ENCODE data around the gene NME1.
"Not testable (repeated sequence)": the region's sequence is repeated elsewhere in the genome, so short reads cannot be mapped to it uniquely, and the experiment has no call there.

Gene NME1

DNA sequence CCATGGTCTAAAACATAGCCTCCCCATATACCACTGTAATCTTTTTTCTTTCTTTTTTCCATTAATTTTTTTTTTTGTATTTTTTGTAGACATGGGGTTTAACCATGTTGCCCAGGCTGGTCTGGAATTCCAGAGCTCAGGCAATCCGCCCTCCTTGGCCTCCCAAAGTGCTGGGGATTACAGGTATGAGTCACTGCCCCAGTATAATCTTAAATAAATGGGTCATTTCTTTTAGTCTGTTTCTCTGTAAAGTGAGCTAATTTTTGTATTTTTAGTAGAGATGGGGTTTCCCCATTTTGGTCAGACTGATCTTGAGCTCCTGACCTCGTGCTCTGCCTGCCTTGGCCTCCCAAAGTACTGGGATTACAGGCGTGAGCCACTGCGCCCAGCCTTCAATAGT lies 5.7 kb upstream of the NME1 start:
- no peak for DNase-seq

DNA sequence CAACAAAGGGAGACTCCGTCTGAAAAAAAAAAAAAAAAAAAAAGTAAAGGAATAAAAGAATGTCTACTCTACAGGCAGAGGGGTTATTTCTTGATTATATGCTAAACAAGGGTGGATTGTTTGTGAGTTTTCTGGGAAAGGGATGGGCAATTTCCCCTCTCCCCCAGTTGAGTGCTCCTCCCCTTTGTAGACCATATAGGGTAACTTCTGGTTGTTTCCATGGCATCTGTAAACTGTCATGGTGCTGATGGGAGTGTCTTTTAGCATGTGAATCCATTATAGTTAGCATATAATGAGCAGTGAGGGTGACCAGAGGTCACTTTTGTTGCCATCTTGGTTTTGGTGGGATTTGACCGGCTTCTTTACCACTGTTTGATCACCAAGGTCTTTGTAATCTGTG lies 4.2 kb upstream of the NME1 start:
- no peak for DNase-seq

DNA sequence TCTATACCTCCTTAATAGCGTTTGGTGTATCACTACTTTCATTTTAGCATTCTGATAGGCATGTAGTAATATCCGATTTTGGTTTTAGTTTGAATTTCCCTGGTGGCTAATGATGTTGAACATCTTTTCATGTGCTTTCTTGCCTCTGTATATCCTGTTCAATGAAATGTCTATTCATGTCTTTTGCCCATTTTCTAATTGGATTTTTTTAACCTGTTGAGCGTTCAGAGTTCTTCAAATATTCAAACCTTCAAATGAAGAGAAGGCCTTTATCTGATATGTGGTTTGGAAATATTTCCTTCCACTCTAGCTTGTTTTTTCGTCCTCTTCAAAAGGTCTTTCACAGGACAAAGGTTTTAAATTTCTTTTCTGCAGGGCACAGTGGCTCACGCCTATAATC lies 2.4 kb upstream of the NME1 start:
- DNase-seq: no peak

DNA sequence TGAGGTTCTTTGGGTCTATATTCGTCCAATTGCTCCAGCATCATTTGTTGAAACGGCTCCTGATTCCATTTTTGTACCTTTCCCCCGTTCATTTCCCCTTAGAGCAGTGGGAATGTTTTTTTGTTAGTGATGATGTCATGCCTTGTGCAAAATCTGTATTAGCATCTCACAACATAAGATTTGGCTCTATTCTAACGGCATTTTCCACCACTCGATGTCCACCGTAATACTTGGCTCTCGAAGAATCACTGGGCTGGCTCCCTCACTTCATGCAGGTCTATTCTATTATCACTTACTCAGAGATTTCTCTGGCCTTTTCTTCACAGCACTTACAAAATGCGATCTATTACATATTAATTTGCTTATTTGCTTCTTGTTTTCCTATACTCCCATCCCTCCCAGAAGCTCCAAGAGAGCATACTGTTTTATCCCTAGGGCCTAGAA lies 571 bp upstream of the NME1 start:
- peak; percentile 81 for DNase-seq

DNA sequence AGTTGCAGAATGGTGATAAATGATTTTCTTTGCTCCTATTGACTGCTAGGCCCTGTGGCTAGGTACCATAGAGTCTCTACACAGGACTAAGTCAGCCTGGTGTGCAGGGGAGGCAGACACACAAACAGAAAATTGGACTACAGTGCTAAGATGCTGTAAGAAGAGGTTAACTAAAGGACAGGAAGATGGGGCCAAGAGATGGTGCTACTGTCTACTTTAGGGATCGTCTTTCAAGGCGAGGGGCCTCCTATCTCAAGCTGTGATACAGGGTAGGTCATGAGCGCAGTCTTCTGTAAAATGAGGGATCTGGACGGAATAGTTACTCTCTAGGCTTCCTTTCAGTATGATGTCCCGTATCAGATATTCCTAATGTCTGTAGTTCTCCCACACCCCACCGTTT lies 817 bp downstream of the NME1 start:
- DNase-seq: no peak

DNA sequence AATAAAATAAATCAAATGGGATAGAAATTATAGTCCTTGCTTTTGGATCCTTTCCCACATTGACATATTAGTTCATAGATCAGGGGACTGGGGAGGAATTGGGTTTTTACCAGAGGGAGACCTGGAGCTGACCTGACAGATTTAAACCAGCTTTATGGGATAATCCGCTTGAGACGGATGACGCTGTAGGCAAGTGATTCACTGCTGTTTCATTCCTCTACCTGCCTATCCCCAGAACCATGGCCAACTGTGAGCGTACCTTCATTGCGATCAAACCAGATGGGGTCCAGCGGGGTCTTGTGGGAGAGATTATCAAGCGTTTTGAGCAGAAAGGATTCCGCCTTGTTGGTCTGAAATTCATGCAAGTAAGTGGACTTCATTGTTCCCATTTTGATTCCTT lies 2.1 kb downstream of the NME1 start:
- DNase-seq: no peak

DNA sequence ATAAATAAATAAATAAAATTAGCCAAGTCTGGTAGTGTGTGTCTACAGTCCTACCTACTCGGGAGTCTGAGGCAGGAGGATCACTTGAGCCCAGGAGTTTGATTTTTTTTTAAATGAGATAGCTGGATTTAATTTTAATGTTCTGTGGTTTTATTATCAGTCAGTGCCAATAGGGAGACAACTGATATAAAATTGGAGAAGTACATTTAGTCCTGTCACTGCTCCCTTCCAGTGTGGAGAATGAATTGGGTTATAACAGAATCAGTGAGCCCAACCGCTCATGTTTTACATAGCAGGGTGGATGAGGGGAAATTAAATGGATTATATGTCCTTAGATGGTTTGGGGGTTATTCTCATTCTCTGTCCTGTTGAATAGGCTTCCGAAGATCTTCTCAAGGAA lies 6.2 kb downstream of the NME1 start:
- no peak for DNase-seq

DNA sequence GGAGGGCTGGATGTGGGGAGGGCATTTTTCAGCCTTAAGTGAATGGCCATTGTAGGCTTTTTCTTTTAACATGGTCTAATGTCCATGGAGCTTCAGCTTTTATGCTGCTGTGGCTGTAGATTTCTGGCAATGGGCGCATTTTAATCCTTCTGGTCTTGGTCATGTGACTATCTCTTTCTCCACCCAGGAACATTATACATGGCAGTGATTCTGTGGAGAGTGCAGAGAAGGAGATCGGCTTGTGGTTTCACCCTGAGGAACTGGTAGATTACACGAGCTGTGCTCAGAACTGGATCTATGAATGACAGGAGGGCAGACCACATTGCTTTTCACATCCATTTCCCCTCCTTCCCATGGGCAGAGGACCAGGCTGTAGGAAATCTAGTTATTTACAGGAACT lies 8.2 kb downstream of the NME1 start:
- DNase-seq: no peak

DNA sequence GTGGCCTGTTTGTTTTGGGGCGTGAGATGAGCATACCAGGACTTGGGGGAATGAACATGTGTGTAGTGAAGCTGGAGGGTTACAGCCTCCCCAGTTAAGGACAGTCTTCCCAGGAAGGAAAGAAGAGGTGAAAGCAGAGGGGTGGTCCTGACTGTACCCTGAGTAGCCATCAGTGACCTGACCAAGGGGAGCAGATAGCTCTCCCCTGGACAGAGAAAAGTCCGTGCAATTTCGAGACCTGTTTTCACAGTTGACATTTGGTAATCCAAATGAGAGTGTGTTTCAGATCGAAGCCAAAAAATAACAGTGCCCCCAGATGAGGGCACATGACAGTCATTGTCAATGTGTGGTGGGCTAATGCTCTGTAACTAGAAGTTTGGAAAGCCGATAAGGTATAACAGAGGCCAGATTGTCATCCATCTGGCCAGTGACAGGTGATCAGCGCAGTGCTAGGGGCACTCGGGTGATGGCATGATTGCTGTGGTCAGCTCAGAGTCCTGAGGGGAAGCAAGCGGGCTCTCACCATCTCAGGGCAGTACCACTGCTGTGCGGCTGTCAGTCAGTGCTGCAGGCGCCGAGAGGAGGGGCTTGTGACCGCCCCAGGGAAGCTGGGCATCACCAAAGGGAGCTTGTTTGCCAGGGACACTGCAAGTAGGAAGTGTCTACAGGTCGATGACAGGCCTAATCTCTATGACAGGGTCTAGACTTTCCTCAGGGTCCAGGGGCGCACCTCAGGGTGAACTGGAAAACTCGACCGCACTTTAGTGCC lies 11.7 kb downstream of the NME1 start:
- no peak for DNase-seq

DNA sequence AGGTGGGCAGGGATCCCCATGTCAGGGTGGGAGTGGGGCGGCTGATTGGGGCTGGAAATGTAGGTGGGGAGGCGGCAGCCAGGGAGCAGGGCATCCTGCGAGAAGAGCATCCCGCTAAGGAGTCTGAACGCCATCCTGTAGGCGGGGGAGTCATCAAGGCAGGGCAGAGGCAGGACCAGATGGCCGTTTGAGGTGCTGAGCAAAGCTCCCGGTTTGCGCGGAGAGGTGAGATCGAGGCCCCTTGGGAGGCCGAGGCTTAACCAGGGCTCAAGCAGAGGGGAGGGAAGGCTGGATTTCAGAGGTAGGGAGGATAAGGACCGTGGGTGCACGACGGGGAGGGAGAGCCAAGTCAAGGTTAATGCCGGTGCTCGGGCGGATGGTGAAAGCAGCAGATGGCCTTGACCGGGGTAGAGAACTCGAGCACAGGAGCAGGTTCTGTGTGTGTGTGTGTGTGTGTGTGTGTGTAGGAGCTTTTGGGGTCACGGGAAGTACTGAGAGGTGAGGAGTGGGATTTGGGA lies 12.4 kb downstream of the NME1 start:
- DNase-seq: no peak

DNA sequence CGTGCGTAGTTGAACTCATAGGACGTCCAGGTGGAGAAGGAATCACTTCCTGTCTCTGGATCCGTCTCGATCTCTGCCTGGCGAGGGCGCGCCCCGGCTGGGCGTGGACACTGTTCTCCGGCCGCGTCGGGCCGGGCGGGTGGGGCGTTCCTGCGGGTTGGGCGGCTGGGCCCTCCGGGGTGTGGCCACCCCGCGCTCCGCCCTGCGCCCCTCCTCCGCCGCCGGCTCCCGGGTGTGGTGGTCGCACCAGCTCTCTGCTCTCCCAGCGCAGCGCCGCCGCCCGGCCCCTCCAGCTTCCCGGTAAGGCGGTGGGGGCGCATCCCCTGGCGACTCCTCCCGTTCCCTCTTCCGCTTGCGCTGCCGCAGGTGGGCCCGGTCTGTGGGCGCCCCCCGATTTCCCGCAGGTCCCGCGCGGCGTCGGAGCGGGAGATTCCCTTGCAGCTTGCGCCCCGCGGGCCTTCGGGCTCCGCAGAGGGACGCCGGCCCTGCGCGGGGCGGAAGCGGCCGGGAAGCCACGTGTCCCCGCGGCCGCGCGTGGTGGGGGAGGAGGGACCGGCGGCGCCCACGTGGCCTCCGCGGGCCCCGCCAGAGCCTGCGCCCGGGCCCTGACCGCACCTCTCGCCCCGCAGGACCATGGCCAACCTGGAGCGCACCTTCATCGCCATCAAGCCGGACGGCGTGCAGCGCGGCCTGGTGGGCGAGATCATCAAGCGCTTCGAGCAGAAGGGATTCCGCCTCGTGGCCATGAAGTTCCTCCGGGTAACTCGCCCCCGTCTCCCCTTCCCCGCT lies 13.0 kb downstream of the NME1 start, which contains the start of gene NME2:
Gene NME2 (plus strand): TSS at position 214 of the 789 bp plus-strand sequence. CDS start 420 bp downstream, at position 634.
- DNase-seq: peak; percentile 63

DNA sequence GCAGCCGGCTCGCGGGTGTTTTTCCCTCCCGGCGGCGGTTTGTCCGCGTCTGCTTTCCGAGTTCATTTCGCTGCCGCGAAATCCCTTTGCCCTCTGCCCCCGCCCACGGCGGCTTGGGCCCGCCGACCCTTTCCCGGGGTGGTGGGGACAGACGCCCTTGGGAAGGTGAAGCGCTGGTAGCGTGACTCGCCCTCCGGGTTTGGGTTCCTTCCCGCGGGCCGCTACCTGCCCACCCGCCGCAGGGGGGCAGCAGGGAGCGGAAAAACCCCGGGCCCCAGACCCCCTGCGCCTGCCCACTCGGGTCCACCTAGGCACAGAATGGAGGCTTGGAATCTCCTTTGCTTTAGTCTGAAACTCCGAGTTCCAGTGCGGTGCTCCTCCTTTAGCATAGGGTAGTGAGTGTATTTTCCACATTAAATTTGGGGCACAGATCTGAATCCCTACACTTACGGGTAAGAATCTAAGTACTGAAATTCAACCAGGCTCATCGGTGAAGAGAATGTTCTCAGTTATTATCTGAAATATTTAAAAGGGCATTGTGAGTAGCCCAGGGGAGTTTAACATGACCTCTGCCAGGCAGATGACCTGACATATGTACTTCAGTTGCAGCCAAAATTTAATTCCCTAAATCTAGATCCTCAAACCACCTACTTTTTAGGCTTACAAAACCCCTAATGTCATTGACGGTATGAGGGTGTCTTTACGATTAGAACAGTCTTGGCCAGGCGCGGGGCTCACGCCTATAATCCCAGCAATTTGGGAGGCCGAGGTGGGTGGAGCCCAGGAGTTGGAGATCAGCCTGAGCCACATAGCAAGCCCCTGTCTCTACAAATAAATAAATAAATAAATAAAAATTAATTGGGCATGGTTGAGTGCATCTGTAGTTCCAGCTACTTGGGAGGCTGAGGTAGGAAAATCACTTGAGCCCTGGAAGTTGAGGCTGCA lies 13.9 kb downstream of the NME1 start:
- DNase-seq: peak; percentile 66

DNA sequence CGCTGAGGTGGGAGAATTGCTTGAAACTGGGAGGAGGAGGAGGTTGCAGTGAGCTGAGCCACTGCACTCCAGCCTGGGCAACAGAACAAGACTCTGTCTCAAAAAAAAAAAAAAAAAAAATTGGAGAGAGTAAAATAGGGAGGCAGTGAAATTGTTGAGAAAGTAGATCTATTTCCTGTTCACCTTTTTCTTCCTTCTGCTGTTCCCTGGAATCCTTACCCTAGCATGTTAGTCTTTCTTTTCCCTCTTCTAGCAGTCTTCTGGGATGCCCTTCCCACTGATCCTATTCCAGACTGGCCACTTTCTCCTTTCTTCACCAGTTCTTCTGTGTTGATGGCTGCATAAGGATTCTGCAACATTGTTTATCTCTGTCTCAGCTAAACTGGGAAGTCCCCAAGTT lies 16.0 kb downstream of the NME1 start:
- no peak for DNase-seq

DNA sequence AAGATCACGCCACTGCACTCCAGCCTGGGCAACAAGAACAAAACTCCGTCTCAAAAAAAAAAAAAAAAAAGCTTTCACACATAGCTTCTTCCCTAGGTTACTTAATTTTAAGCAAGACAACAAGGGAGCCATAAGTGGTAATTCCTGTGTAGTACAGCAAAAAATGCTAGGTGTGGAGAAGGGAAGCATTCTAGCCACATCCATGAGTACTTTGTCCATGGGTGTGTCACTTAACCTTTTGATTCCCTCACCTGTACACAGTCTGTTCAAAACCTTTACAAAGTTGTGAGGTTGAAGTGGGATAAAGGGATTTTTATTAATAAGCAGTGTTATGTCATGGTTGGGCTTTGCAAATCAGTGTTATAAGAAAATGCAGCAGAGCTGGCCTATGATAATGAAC lies 17.4 kb downstream of the NME1 start:
- DNase-seq: no peak

DNA sequence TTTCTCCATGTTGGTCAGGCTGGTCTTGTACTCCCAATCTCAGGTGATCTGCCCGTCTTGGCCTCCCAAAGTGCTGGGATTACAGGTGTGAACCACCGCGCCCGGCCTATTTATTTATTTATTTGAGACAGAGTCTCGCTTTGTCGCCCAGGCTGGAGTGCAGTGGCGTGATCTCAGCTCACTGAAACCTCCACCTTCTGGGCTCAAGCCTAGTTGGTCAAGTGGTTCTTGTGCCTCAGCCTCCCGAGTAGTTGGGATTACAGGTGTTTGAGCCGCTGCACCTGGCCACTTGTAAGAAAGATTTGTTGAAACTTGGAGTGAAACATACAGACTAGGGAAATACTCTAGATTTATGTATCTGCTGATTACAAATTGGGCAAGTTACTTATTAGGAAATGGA lies 18.7 kb downstream of the NME1 start:
- not testable (repeated sequence) for DNase-seq

DNA sequence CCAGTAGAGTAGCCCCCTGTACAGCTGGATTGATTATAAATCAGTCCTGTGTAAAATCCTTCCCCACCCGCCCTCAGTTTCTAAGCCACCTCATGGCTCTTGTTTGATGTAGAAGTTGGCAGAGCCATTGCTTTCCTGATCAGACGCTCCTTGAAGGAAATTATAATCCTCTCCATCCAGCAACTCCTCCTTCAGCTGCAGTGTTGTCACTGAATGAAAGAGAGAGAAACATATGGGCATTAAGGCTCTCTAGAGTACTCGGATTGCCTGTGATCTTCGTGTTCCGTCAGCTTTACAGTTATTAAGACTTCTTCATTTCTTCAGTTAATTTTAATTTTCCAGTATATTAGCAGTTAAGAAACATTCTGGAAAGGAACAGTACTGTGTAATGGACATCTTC lies 27.1 kb downstream of the NME1 start:
- no peak for DNase-seq

DNA sequence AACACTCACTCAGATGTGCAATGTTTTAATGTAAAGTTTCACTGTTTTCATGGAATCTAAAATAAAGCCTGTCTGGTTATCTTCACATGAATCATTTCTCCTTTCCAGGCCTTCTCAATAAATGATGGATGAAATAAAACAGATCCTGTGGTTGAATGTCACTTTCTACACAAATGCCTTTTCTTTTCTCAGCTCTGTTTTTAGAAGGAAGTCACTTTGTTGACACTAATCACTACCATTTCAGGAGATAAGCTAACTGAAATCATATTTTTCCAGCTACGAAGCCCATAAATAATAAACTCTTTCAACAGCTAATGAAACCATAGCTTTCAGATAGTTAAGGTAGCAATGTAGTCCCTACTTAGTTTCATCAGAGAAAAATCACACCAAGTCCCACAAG lies 30.8 kb downstream of the NME1 start:
- no peak for DNase-seq

DNA sequence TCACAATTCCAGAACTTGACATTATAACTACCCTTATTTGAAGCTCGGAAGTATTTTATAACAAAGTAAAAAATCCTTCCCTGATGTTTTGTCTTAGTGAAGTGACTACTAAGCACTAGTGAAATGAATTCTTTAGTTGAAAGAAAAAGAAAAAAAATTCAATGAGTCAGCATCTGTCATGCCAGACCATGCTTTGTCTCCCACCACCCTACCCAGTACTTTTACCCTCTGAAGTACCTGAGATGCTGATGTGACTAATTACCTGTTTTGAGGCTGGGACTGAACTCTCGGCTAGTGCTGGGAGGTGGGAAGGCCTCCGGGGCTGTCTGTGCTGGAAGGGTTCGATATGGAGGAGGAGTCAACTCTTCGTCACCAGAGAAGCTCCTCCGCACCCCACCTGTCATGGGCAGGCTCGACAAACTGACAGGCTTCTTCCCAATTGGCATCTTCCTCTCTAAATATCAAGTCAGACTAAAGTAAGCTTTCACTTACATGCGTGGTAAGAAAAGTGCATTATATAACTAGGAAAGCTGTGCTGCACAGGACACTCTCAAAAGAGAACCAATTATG lies 32.5 kb downstream of the NME1 start:
- no peak for DNase-seq

DNA sequence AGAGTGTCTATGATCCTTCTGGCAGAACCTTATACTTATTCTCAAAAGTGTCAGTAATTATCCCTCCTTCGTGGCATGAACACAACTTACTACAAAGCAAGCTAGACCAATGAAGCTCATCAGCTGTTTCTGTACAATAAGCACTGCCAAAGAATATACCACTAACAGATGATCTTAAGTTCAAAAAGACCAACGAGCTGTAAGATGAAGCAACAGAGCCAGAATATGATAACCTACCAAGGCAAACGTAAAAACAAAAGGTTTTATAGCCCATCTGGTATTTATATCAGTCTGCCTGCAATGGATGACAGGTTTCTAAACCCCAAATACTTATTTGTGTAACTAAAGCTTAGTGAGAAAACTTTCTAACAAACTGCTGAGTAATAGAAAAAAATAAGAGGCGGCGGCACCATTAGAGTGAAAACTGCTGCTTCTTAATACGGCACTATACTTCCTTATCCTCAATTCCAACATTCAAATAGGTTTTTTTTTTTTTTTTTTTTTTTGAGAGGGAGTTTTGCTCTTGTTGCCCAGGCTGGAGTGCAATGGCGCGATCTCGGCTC lies 35.0 kb downstream of the NME1 start:
- no peak for DNase-seq

DNA sequence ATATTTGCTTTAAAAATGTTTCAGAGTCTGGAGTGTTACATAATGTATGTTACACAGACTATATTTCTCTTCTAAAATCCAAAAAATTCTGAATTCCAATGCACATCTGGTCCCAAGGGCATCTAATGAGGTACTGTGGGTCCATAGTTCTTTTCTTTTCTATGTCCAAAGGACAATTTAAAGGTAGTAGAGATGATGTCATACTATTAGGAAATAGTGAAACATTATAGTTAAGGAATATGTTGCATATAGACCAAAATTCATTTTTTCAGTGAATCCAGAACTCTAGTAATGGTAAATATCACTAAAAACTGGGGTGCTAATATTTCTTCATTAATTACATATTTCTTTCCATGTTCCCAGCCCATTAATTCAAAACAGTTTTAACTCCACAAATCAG lies 35.8 kb downstream of the NME1 start:
- no peak for DNase-seq

DNA sequence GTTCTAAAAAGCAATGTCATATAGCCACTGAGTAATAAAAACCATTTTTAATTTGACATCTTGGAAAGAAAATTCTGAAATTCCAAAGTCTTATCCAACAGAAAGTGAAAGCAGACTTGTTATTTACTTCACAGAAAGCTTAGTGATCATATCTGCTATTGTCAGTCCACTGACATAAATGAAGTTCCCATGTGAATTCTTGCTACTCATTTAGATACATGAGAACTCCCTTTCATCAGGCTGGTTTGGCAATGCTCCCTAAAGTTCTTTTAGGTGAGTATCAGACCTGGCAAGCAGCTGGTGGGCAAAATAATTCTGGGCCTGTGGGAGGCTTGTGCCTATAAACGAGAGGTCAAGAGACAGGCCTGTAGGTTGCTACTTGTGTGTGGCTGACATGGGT lies 36.3 kb downstream of the NME1 start:
- no peak for DNase-seq

DNA sequence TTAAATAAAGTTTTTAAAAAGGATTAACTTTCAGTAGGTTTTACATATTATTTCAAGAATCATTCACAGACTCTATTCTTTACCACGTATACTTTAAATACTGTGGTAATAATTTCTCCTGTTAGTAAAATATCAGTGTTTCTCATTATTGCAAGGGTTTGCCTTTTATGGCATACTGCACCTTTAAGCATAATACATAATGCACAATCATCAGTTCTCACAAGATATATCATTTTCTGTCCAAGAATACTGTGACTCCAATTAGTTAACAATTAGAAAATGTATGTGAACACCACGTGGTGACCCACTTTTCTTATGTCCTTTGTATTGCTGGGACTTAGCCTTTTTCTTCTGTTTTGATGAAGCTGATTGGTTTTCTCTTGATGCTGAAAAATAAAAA lies 38.5 kb downstream of the NME1 start:
- DNase-seq: no peak
